Stimulated activated CD4-positive, alpha-beta T cell treated with anti-CD3 and anti-CD28 coated beads, TNF-alpha, amount 100 ng/mL, for 24 hours (primary cell): ENCODE measurements around the gene JAKMIP1.

ENCODE experiments used
- DNase-seq, 3 experiments: peaks; one replicate each; pipeline ENCODE4 v3.0.0-alpha.2; 2020; ENCODE audit warnings: low read depth in 3 of 3

The JAKMIP1 gene

GRCh38 chr4:5992171-5992827 lies 208.1 kb downstream of the JAKMIP1 start:
- no peak for DNase-seq

GRCh38 chr4:5991405-5991804 lies 208.9 kb downstream of the JAKMIP1 start:
- DNase-seq: no peak

GRCh38 chr4:5990446-5991160 lies 209.7 kb downstream of the JAKMIP1 start:
- DNase-seq: no peak

GRCh38 chr4:5989236-5990225 lies 210.8 kb downstream of the JAKMIP1 start:
- no peak for DNase-seq

GRCh38 chr4:5988086-5988845 lies 212.1 kb downstream of the JAKMIP1 start:
- no peak for DNase-seq

- DNase-seq: no peak
Measured at GRCh38 chr4:5984843-5985242, 215.5 kb downstream of the JAKMIP1 start.

GRCh38 chr4:5982156-5982973 lies 218.0 kb downstream of the JAKMIP1 start:
- no peak for DNase-seq

GRCh38 chr4:5980436-5981155 lies 219.8 kb downstream of the JAKMIP1 start:
- DNase-seq: no peak

- no peak for DNase-seq
Measured at GRCh38 chr4:5979981-5980380, 220.4 kb downstream of the JAKMIP1 start.

GRCh38 chr4:5976921-5977320 lies 223.4 kb downstream of the JAKMIP1 start:
- DNase-seq: no peak

GRCh38 chr4:5976431-5976830 lies 223.9 kb downstream of the JAKMIP1 start:
- DNase-seq: no peak
